ENCODE data around the gene LIPC. TPM values are rescaled to one million over a fixed set of nuclear protein-coding genes. Genes with fewer than 3 reads are reported as not detected.

Gene LIPC
- total RNA-seq, 1 experiment from 2014 or later: not detected

DNA sequence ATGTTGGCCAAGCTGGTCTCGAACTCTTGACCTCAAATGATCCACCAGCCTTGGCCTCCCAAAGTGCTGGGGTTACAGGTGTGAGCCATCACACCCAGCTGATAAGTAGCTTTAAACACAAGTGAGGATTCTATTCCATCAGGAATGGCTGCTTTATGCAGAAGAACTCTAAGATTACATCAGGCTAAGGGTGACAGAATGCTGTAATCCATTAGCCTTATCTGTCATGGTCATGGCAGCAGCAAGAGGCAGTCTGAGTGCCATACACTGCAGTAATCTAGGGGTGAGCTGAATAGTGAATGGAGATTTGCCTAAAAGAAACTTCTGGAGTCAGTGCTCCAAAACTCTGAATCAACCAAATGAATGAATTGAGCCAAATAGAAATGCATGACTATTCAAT is 39.6 kb downstream of the LIPC start:
- H3K79me2 ChIP-seq (ENCODE audit: insufficient read depth, low read length): no peaks in the 10 kb centered on the region
- peaks cover 40 to 67% of the 10 kb centered on the region in 2 experiments for H3K4me1 ChIP-seq (ENCODE audit: control insufficient read depth in 1 of 2, insufficient read depth in 2 of 2, low read length in 2 of 2)
- no peak overlapping the region for H3K9ac ChIP-seq (ENCODE audit: low read length)
- H3K4me2 ChIP-seq (ENCODE audit: low read length): no peak overlapping the region
- no peak for TF ChIP-seq EGR1 (IDR thresholded peaks at IDR 0.05; ENCODE audit: low read depth)
- TF ChIP-seq, protein P1, sequence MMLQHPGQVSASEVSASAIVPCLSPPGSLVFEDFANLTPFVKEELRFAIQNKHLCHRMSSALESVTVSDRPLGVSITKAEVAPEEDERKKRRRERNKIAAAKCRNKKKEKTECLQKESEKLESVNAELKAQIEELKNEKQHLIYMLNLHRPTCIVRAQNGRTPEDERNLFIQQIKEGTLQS (IDR thresholded peaks at IDR 0.05): no peak
- TF ChIP-seq EZH2 (IDR thresholded peaks at IDR 0.05): no peak
- TF ChIP-seq RAD21 (IDR thresholded peaks at IDR 0.05; ENCODE audit: low read depth): no peak
- no peak for TF ChIP-seq ELF1 (IDR thresholded peaks at IDR 0.05; ENCODE audit: borderline replicate concordance, low read depth)
- TF ChIP-seq POLR2AphosphoS5 (IDR thresholded peaks at IDR 0.05; ENCODE audit: low read depth, low read length): no peak
- no peak for TF ChIP-seq ZNF274 (IDR thresholded peaks at IDR 0.05; ENCODE audit: low read depth, low read length)
- TF ChIP-seq, protein P2, sequence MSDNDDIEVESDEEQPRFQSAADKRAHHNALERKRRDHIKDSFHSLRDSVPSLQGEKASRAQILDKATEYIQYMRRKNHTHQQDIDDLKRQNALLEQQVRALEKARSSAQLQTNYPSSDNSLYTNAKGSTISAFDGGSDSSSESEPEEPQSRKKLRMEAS (IDR thresholded peaks at IDR 0.05): no peak
- no peak for TF ChIP-seq JUND (IDR thresholded peaks at IDR 0.05)
- TF ChIP-seq POLR2A (IDR thresholded peaks at IDR 0.05; ENCODE audit: borderline replicate concordance, extremely low read depth, insufficient read depth, insufficient read length): no peak
- no peak for TF ChIP-seq ZFX (IDR thresholded peaks at IDR 0.05)
- TF ChIP-seq EZH2phosphoT487 (IDR thresholded peaks at IDR 0.05; ENCODE audit: borderline replicate concordance): no peak
- no peak for TF ChIP-seq TCF7L2 (IDR thresholded peaks at IDR 0.05; ENCODE audit: borderline replicate concordance, extremely low read depth, insufficient read depth, insufficient read length)
- TF ChIP-seq SIN3A (IDR thresholded peaks at IDR 0.05; ENCODE audit: low read depth): no peak
- no peak for TF ChIP-seq CBX3 (IDR thresholded peaks at IDR 0.05; ENCODE audit: low read depth)
- TF ChIP-seq FOSL1 (IDR thresholded peaks at IDR 0.05; ENCODE audit: low read depth): no peak
- TF ChIP-seq, protein P3, sequence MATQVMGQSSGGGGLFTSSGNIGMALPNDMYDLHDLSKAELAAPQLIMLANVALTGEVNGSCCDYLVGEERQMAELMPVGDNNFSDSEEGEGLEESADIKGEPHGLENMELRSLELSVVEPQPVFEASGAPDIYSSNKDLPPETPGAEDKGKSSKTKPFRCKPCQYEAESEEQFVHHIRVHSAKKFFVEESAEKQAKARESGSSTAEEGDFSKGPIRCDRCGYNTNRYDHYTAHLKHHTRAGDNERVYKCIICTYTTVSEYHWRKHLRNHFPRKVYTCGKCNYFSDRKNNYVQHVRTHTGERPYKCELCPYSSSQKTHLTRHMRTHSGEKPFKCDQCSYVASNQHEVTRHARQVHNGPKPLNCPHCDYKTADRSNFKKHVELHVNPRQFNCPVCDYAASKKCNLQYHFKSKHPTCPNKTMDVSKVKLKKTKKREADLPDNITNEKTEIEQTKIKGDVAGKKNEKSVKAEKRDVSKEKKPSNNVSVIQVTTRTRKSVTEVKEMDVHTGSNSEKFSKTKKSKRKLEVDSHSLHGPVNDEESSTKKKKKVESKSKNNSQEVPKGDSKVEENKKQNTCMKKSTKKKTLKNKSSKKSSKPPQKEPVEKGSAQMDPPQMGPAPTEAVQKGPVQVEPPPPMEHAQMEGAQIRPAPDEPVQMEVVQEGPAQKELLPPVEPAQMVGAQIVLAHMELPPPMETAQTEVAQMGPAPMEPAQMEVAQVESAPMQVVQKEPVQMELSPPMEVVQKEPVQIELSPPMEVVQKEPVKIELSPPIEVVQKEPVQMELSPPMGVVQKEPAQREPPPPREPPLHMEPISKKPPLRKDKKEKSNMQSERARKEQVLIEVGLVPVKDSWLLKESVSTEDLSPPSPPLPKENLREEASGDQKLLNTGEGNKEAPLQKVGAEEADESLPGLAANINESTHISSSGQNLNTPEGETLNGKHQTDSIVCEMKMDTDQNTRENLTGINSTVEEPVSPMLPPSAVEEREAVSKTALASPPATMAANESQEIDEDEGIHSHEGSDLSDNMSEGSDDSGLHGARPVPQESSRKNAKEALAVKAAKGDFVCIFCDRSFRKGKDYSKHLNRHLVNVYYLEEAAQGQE (IDR thresholded peaks at IDR 0.05; ENCODE audit: low read depth): no peak
- TF ChIP-seq SRF (IDR thresholded peaks at IDR 0.05; ENCODE audit: low read depth): no peak
- no peak overlapping the region for H3K4me3 ChIP-seq (replicated peaks in 1 of 2; ENCODE audit: low read depth in 1 of 2, low read length in 2 of 2)
- H2AFZ ChIP-seq (ENCODE audit: low read depth, low read length, poor library complexity, severe bottlenecking): no peak overlapping the region
- ChIA-PET CTCF (interaction anchor here (0.6 kb wide), 1 partner anchor 163 kb away, joined by 3 read pairs; no protein-coding TSS in a partner anchor), RAD21 (ENCODE audit: low non-redundant PET in 1 of 2, low total read pairs in 2 of 2, uncharacterized antibody in 2 of 2, unreplicated experiment in 2 of 2) (no interaction called here), POLR2A (interaction anchor here (1.0 kb wide), 1 partner anchor 278 kb away, joined by 3 read pairs; the partner anchor contains the start of gene ADAM10)
- DNase-seq (ENCODE audit: low read depth, low spot score) (no peak), ATAC-seq (no peak)
- no TSS peak for BruUV-seq (replicated peaks)
- H3K27ac ChIP-seq (ENCODE audit: low read depth, low read length): no peak overlapping the region
- H3K9me3 ChIP-seq (ENCODE audit: control insufficient read depth in 1 of 2, insufficient read depth in 1 of 2, low read depth in 1 of 2, low read length in 2 of 2): no peaks in the 10 kb centered on the region
- no peaks in the 10 kb centered on the region for H3K36me3 ChIP-seq (ENCODE audit: control insufficient read depth in 1 of 2, insufficient read depth in 2 of 2, low read length in 2 of 2)
- no peaks in the 10 kb centered on the region for H3K9me2 ChIP-seq (ENCODE audit: insufficient read depth)
- no peaks in the 10 kb centered on the region for H4K20me1 ChIP-seq (ENCODE audit: insufficient read depth)
- intact Hi-C loops (cut with micrococcal nuclease): no loop called here
- no peaks in the 10 kb centered on the region for H3K27me3 ChIP-seq (ENCODE audit: insufficient read depth, low read length)
